Measurements from ENCODE around the gene ELAC1.
"Not testable (repeated sequence)": the region's sequence is repeated elsewhere in the genome, so short reads cannot be mapped to it uniquely, and the experiment has no call there.

DNA sequence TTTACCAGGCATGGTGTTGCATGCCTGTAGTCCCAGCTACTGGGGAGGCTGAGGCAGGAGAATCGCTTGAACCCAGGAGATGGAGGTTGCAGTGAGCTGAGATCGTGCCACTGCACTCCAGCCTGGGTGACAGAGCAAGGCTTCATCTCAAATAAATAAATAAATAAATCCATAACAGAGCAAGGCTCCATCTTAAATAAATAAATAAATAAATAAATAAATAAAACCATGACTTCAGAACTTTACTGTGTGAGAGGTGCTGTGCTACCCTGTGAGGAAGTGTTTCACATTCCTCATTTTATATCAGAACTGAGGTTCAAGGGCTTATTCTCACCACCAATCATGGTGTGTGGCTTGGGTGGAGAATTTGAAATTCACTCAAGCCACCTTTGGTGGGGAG is 21.9 kb upstream of the ELAC1 start:
- TF ChIP-seq, protein P1, sequence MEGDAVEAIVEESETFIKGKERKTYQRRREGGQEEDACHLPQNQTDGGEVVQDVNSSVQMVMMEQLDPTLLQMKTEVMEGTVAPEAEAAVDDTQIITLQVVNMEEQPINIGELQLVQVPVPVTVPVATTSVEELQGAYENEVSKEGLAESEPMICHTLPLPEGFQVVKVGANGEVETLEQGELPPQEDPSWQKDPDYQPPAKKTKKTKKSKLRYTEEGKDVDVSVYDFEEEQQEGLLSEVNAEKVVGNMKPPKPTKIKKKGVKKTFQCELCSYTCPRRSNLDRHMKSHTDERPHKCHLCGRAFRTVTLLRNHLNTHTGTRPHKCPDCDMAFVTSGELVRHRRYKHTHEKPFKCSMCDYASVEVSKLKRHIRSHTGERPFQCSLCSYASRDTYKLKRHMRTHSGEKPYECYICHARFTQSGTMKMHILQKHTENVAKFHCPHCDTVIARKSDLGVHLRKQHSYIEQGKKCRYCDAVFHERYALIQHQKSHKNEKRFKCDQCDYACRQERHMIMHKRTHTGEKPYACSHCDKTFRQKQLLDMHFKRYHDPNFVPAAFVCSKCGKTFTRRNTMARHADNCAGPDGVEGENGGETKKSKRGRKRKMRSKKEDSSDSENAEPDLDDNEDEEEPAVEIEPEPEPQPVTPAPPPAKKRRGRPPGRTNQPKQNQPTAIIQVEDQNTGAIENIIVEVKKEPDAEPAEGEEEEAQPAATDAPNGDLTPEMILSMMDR (IDR thresholded peaks at IDR 0.05), result not testable (repeated sequence)
- TF ChIP-seq POLR2A (IDR thresholded peaks at IDR 0.05); POLR2AphosphoS5 (IDR thresholded peaks at IDR 0.05; ENCODE audit: insufficient read depth in 1 of 2, low read depth in 1 of 2): not testable (repeated sequence)
